Epithelial cell of umbilical artery (primary cell): Measurements from ENCODE around the gene EDDM3A. TPM values are rescaled to one million over a fixed set of nuclear protein-coding genes. Genes with fewer than 3 reads are reported as not detected.

Experiments used
- total RNA-seq: library from RNA; depleted of rRNA; stranded (reverse); fragments of >200 nt; gene quantifications from 2 replicates; pipeline ENCODE4 v1.2.3, GENCODE V29; 2014

EDDM3A gene, protein sequence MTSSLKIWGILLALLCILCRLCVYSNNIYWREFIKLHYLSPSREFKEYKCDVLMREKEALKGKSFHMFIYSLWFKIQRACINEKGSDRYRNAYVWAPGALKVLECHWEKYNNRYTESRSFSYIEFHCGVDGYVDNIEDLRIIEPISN
- total RNA-seq: not detected in 2 replicates

GRCh38 chr14:20745571-20746358, at the start of gene EDDM3A:
EDDM3A (plus strand) TSS chr14:20745887; CDS start chr14:20747581, 1,694 bp downstream.

Other genes starting within 250 kb of the EDDM3A start
- gene RNASE10, start 240.3 kb upstream of the EDDM3A start, total RNA-seq: 0.32 TPM in 1 of 2 replicates, not detected in the other
- not detected in 2 replicates for gene RNASE9, start 184.8 kb upstream of the EDDM3A start, total RNA-seq
- not detected in 2 replicates for gene RNASE11, start 157.9 kb upstream of the EDDM3A start, total RNA-seq
- not detected in 2 replicates for gene RNASE12, start 154.5 kb upstream of the EDDM3A start, total RNA-seq
- not detected in 2 replicates for gene OR6S1, start 104.2 kb upstream of the EDDM3A start, total RNA-seq
- 4.1 and 6.8 TPM in 2 replicates for gene RNASE4, start 61.3 kb upstream of the EDDM3A start, total RNA-seq
- 3.6 and 5.5 TPM in 2 replicates for gene ANG, start 57.1 kb upstream of the EDDM3A start, total RNA-seq
- not detected in 2 replicates for gene EDDM3B, start 22.5 kb downstream of the EDDM3A start, total RNA-seq
- under 0.01 and 0.61 TPM in 2 replicates for gene RNASE6, start 35.4 kb downstream of the EDDM3A start, total RNA-seq
- 33.5 and 51.7 TPM in 2 replicates for gene RNASE1, start 57.0 kb downstream of the EDDM3A start, total RNA-seq
- not detected in 2 replicates for gene RNASE3, start 145.5 kb downstream of the EDDM3A start, total RNA-seq
- not detected in 2 replicates for gene RNASE2, start 209.6 kb downstream of the EDDM3A start, total RNA-seq
- gene METTL17, start 244.1 kb downstream of the EDDM3A start, total RNA-seq: 41.6 and 42.6 TPM in 2 replicates